GM23248 (cell line): Measurements from ENCODE around the gene ATXN7. TPM values are rescaled to one million over a fixed set of nuclear protein-coding genes. Genes with fewer than 3 reads are reported as not detected.

ENCODE experiments used
- DNase-seq: peaks from one replicate; pipeline ENCODE4 v3.0.0-alpha.2; 2015
- H2AFZ ChIP-seq: fragments of 200-600 bp; sonication (generic); 2 replicates; pipeline ENCODE4 v1.6.1; 2016; ENCODE audit warnings: antibody characterized with exemption
- H3F3A ChIP-seq: fragments of 200-600 bp; sonication (generic); 2 replicates; pipeline ENCODE4 v1.6.1; 2016; ENCODE audit warnings: mild to moderate bottlenecking, antibody characterized with exemption, mixed run types; ENCODE audit not compliant: insufficient read depth
- H3K27ac ChIP-seq: fragments of 200-600 bp; sonication (generic); 2 replicates; pipeline ENCODE4 v1.5.1; 2016; ENCODE audit warnings: mild to moderate bottlenecking
- H3K27me3 ChIP-seq: fragments of 200-600 bp; sonication (generic); replicated peaks from 2 replicates; pipeline ENCODE4 v1.6.1; 2016; ENCODE audit warnings: mild to moderate bottlenecking; ENCODE audit not compliant: insufficient read depth
- H3K36me3 ChIP-seq: fragments of 200-600 bp; sonication (generic); 2 replicates; pipeline ENCODE4 v1.6.1; 2016; ENCODE audit warnings: low read depth, mild to moderate bottlenecking
- H3K4me1 ChIP-seq: fragments of 200-600 bp; sonication (generic); 2 replicates; pipeline ENCODE4 v1.6.1; 2016; ENCODE audit warnings: mild to moderate bottlenecking; ENCODE audit not compliant: insufficient read depth
- H3K4me2 ChIP-seq: fragments of 200-600 bp; sonication (generic); one replicate; pipeline ENCODE4 v1.6.1; 2016; ENCODE audit warnings: mild to moderate bottlenecking; ENCODE audit not compliant: unreplicated experiment
- H3K4me3 ChIP-seq: fragments of 200-600 bp; sonication (generic); 2 replicates; pipeline ENCODE4 v1.5.1; 2016; ENCODE audit warnings: mild to moderate bottlenecking
- H3K79me2 ChIP-seq: fragments of 200-600 bp; sonication (generic); 2 replicates; pipeline ENCODE4 v1.6.1; 2016; ENCODE audit warnings: mild to moderate bottlenecking; ENCODE audit not compliant: insufficient read depth
- H3K9ac ChIP-seq: fragments of 200-600 bp; sonication (generic); 2 replicates; pipeline ENCODE4 v1.6.1; 2016; ENCODE audit warnings: mild to moderate bottlenecking
- H3K9me2 ChIP-seq: fragments of 200-600 bp; sonication (generic); 2 replicates; pipeline ENCODE4 v1.6.1; 2016; ENCODE audit warnings: mixed run types, mild to moderate bottlenecking, moderate library complexity; ENCODE audit not compliant: insufficient read depth
- H3K9me3 ChIP-seq: fragments of 200-600 bp; sonication (generic); one replicate; pipeline ENCODE4 v1.6.1; 2017; ENCODE audit warnings: low read depth
- H4K20me1 ChIP-seq: fragments of 200-600 bp; sonication (generic); 2 replicates; pipeline ENCODE4 v1.6.0; 2016; ENCODE audit not compliant: insufficient read depth
- EZH2 ChIP-seq: fragments of 200-600 bp; sonication (generic); IDR thresholded peaks from 2 replicates; pipeline ENCODE4 v1.6.1; 2018; ENCODE audit warnings: antibody characterized with exemption, mild to moderate bottlenecking; ENCODE audit not compliant: insufficient read depth, poor library complexity, severe bottlenecking
- EZH2phosphoT487 ChIP-seq: fragments of 200-600 bp; sonication (generic); IDR thresholded peaks from 2 replicates; pipeline ENCODE4 v1.6.1; 2018; ENCODE audit warnings: antibody characterized with exemption, moderate library complexity, mild to moderate bottlenecking, low read depth; ENCODE audit not compliant: insufficient read depth
- WGBS, 2 experiments: methylation state at CpG; one replicate each; pipeline ENCODE4 v1.1.6; 2015 to 2017; ENCODE audit warnings: low lambda C conversion rate in 2 of 2, low coverage in 1 of 2; ENCODE audit errors: missing lambda C conversion rate in 2 of 2; 5-methylcytosine and 5-hydroxymethylcytosine counted together
- in situ Hi-C: fragments of 300-500 bp; cut with MboI; formaldehyde crosslinking; loops from 2 replicates; pipeline ENCODE4 v1.15.0; 2020
- polyA plus RNA-seq: library from polyadenylated mRNA; unstranded; fragments of >200 nt; fragmentation: Nextera tagmentation; extraction: Ambion mirVana; gene quantifications from 2 replicates; pipeline ENCODE4 v1.2.1, GENCODE V29; 2016
- total RNA-seq: library from RNA; depleted of rRNA; stranded (reverse); fragments of >200 nt; shearing (Covaris generic); gene quantifications from 2 replicates; pipeline ENCODE4 v1.2.3, GENCODE V29; 2014

ATXN7 gene
- total and polyA plus RNA-seq, 2 experiments from 2014 or later = 2.4 to 3.9 TPM

DNA sequence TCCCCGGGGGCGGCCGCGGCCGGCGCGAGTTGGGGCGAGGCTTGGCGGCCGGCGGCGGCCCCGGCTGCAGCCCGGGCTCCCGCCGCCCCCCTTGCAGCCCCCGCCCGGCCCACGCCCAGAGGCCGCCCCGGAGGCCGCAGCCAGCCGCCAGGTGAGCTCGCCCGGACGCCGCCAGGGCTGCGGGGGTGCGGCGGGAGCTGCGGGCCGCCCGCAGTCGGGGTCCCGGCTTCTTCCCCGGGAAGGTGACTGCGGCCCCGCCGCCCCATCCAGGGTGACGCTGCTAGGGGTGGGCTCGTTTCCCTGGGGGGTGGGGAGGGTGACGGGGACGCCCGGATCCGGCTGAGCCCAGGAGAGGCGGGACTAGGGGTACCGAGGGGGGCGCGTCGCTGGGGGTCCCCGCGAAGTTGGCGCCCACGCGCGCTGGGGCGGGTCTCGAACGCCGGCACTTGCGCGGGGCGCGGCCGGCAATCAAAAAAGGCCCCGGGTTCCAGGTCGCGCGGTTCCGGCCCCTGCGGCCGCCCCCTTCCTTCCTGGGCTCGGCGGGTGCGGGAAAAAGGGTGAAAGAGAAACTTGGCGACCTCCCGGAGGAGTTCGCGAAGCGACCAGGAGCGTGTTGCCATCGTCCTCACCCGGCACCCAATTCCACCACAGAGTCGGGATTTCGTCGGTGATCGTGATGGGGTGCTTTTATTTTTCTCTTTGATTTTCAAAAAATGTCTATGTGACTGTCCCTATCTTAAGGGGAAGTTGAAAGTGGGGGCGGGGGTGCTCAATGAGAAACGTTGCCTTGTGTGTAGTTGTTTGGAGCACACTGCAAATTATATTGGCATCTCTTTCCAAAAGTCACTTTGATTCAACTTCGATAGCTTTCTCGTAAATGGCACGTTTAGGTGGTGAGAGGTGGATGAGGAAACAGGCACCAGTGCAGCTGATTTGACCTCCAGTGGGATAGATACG is 619 bp downstream of the ATXN7 start:
- H3K4me2 ChIP-seq = peak overlapping the region; percentile 93
- in situ Hi-C loops = no loop called here
- H3K9ac ChIP-seq = peak overlapping the region; percentile 94
- H3K79me2 ChIP-seq = peaks cover 95% of the 10 kb centered on the region
- 0 to 1% methylated on average over 23 to 56 of the region's 93 CpGs for WGBS, 2 experiments
- TF ChIP-seq EZH2 = no peak
- TF ChIP-seq EZH2phosphoT487 = no peak
- no peaks in the 10 kb centered on the region for H4K20me1 ChIP-seq
- H2AFZ ChIP-seq = peak overlapping the region; percentile 81
- H3K4me3 ChIP-seq = peak overlapping the region; percentile 86
- H3K27me3 ChIP-seq = no peaks in the 10 kb centered on the region
- no peaks in the 10 kb centered on the region for H3K9me2 ChIP-seq
- H3F3A ChIP-seq = peaks cover 6% of the 10 kb centered on the region; the same call in 1 of the 2 replicates
- H3K9me3 ChIP-seq = no peaks in the 10 kb centered on the region
- peak overlapping the region; percentile 55 for H3K27ac ChIP-seq
- peaks cover 10% of the 10 kb centered on the region for H3K4me1 ChIP-seq
- no peaks in the 10 kb centered on the region for H3K36me3 ChIP-seq
- peak; percentile 55 for DNase-seq

DNA sequence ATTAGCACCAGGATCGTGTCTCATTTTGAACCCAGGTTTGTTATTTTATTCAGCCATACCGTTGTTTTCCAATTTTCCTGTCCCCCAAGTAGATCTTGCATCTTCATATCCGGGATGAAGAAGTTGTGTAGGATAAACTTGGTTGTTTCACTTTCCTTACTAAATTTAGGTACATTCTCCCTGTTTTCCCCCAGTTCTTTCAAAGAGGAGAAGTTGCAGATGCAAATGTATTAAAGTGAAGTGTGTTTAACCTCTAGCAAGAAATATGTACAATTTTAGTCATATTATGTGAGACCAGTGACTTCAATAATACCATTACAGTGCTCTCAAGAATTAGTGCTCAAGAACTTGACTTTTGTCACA is 1.3 kb downstream of the ATXN7 start:
- no peak for TF ChIP-seq EZH2
- no peak for TF ChIP-seq EZH2phosphoT487
- no peak for DNase-seq
- Histone ChIP-seq H3K4me1 (peaks cover 10% of the 10 kb centered on the region), H3K4me3 (peak overlapping the region; percentile 86), H4K20me1 (no peaks in the 10 kb centered on the region), H3K36me3 (no peaks in the 10 kb centered on the region), H3K4me2 (peak overlapping the region; percentile 93), H3K9me2 (no peaks in the 10 kb centered on the region), H2AFZ (peak overlapping the region; percentile 81), H3K27ac (peak overlapping the region; percentile 55), H3K9ac (peak overlapping the region; percentile 94), H3K27me3 (no peaks in the 10 kb centered on the region), H3K9me3 (no peaks in the 10 kb centered on the region), H3K79me2 (peaks cover 95% of the 10 kb centered on the region), H3F3A (peaks cover 6% of the 10 kb centered on the region; the same call in 1 of the 2 replicates)
- WGBS, 2 experiments = 0 to 1% methylated on average over 3 of the region's 3 CpGs
- in situ Hi-C loops = no loop called here

DNA sequence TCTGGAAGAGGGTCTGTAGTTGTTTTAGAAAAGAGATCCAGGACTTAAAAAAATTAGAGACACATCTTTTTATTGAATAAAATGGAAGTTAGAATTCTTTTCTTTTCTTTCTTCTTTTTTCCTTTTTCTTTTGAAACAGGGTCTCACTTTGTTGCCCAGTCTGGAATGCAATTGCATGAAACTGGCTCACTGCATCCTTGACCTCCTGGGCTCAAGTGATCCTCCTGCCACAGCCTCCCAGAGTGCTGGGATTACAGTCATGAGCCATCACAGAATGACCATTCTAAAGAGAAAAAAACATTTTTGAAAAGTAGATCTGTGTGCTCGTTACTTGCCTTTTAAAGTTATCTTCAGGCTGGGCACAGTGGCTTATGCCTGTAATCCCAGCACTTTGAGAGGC is 3.6 kb downstream of the ATXN7 start:
- peaks cover 88% of the 10 kb centered on the region for H3K79me2 ChIP-seq
- no peak overlapping the region for H2AFZ ChIP-seq
- in situ Hi-C loops = no loop called here

DNA sequence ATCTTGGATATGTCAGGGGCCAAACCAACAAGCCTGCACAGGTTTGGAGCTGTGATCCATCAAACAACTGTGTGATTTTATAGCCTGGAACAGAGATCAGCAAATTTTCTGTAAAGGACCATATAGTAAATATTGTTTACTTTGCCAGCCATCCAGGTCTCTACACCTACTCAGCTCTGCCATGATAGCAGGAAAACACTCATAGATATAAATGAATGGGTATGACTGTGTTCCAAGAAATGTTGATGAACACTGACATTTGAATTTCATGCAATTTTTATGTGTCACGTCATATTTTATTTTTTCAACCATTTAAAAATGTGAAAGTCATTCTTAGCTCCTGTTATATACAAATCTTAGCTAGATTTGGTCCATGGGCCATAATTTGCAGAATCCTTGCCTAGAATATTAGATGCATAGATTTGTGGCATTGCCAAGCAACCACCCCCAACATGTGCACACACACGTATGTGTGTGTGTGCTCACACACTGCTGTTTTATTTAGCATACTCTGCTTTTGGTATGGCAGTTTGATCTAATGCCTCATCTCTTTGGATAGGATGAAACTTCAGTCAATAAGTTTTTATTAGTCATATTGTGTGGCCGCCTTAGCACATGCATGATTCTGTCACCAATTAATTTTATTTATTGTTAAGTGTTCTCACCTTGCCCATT is 6.4 kb downstream of the ATXN7 start:
- H3K27me3 ChIP-seq = no peaks in the 10 kb centered on the region
- H3F3A ChIP-seq = peaks cover 21% of the 10 kb centered on the region
- no peak overlapping the region for H3K4me3 ChIP-seq
- H2AFZ ChIP-seq = no peak overlapping the region
- H4K20me1 ChIP-seq = peaks cover 2% of the 10 kb centered on the region; the same call in 1 of the 2 replicates
- no peaks in the 10 kb centered on the region for H3K9me2 ChIP-seq
- in situ Hi-C loops = no loop called here
- no peak overlapping the region for H3K9ac ChIP-seq
- H3K4me1 ChIP-seq = peaks cover 16% of the 10 kb centered on the region
- WGBS, 2 experiments = 85 to 88% methylated on average over 3 of the region's 3 CpGs
- H3K9me3 ChIP-seq = no peaks in the 10 kb centered on the region
- no peak for TF ChIP-seq EZH2
- TF ChIP-seq EZH2phosphoT487 = no peak
- H3K4me2 ChIP-seq = no peak overlapping the region
- DNase-seq = no peak
- peaks cover 90% of the 10 kb centered on the region for H3K79me2 ChIP-seq
- H3K27ac ChIP-seq = no peak overlapping the region
- no peaks in the 10 kb centered on the region for H3K36me3 ChIP-seq

More for the DNA sequence above, 3.6 kb downstream of the ATXN7 start:
- 0 out of 2 replicates have a peak, but pooled peaks cover 2% of the 10 kb centered on the region for H4K20me1 ChIP-seq
- H3K9ac ChIP-seq = no peak overlapping the region
- TF ChIP-seq EZH2phosphoT487 = no peak
- TF ChIP-seq EZH2 = no peak
- H3K27me3 ChIP-seq = no peaks in the 10 kb centered on the region
- no peak for DNase-seq
- peaks cover 15% of the 10 kb centered on the region; the same call in 1 of the 2 replicates for H3F3A ChIP-seq
- WGBS, 2 experiments = 90 to 92% methylated on average over 1 of the region's 1 CpG
- no peak overlapping the region for H3K4me2 ChIP-seq
- H3K4me1 ChIP-seq = peaks cover 15% of the 10 kb centered on the region
- no peaks in the 10 kb centered on the region for H3K9me2 ChIP-seq
- no peaks in the 10 kb centered on the region for H3K9me3 ChIP-seq
- H3K27ac ChIP-seq = no peak overlapping the region
- H3K36me3 ChIP-seq = no peaks in the 10 kb centered on the region
- no peak overlapping the region for H3K4me3 ChIP-seq
